ENCODE measurements around the gene RASGEF1C.

- TF ChIP-seq, protein P1, sequence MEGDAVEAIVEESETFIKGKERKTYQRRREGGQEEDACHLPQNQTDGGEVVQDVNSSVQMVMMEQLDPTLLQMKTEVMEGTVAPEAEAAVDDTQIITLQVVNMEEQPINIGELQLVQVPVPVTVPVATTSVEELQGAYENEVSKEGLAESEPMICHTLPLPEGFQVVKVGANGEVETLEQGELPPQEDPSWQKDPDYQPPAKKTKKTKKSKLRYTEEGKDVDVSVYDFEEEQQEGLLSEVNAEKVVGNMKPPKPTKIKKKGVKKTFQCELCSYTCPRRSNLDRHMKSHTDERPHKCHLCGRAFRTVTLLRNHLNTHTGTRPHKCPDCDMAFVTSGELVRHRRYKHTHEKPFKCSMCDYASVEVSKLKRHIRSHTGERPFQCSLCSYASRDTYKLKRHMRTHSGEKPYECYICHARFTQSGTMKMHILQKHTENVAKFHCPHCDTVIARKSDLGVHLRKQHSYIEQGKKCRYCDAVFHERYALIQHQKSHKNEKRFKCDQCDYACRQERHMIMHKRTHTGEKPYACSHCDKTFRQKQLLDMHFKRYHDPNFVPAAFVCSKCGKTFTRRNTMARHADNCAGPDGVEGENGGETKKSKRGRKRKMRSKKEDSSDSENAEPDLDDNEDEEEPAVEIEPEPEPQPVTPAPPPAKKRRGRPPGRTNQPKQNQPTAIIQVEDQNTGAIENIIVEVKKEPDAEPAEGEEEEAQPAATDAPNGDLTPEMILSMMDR (IDR thresholded peaks at IDR 0.05; ENCODE audit: insufficient read depth, low read length) = no peak
- TF ChIP-seq, protein P2, sequence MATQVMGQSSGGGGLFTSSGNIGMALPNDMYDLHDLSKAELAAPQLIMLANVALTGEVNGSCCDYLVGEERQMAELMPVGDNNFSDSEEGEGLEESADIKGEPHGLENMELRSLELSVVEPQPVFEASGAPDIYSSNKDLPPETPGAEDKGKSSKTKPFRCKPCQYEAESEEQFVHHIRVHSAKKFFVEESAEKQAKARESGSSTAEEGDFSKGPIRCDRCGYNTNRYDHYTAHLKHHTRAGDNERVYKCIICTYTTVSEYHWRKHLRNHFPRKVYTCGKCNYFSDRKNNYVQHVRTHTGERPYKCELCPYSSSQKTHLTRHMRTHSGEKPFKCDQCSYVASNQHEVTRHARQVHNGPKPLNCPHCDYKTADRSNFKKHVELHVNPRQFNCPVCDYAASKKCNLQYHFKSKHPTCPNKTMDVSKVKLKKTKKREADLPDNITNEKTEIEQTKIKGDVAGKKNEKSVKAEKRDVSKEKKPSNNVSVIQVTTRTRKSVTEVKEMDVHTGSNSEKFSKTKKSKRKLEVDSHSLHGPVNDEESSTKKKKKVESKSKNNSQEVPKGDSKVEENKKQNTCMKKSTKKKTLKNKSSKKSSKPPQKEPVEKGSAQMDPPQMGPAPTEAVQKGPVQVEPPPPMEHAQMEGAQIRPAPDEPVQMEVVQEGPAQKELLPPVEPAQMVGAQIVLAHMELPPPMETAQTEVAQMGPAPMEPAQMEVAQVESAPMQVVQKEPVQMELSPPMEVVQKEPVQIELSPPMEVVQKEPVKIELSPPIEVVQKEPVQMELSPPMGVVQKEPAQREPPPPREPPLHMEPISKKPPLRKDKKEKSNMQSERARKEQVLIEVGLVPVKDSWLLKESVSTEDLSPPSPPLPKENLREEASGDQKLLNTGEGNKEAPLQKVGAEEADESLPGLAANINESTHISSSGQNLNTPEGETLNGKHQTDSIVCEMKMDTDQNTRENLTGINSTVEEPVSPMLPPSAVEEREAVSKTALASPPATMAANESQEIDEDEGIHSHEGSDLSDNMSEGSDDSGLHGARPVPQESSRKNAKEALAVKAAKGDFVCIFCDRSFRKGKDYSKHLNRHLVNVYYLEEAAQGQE (IDR thresholded peaks at IDR 0.05; ENCODE audit: insufficient replicate concordance, low read depth) = no peak
- TF ChIP-seq POLR2AphosphoS5 (IDR thresholded peaks at IDR 0.05; ENCODE audit: low read depth) (no peak), SPI1 (IDR thresholded peaks at IDR 0.05; ENCODE audit: borderline replicate concordance, low read depth) (no peak)
Observed at GRCh38 chr5:180160215-180160614, 48.8 kb downstream of the RASGEF1C start.

Measured in HL-60 (cell line).